SJSA1 (cell line): ENCODE results near the gene CCDC179. TPM values are rescaled to one million over a fixed set of nuclear protein-coding genes. Genes with fewer than 3 reads are reported as not detected.

ENCODE experiments used
- DNase-seq, 2 experiments: peaks; one replicate each; pipeline ENCODE4 v3.0.0-alpha.2; 2015 to 2020; ENCODE audit warnings: low spot score in 2 of 2, low read depth in 1 of 2
- H3K27ac ChIP-seq: fragments of 250-450 bp; sonication (Bioruptor Pico); 2 replicates; pipeline ENCODE4 v1.5.1; 2020; ENCODE audit warnings: mild to moderate bottlenecking, moderate library complexity
- H3K27me3 ChIP-seq: fragments of 250-450 bp; sonication (Bioruptor Pico); replicated peaks from 2 replicates; pipeline ENCODE4 v1.5.1; 2020; ENCODE audit warnings: mild to moderate bottlenecking, moderate library complexity
- H3K36me3 ChIP-seq: fragments of 250-450 bp; sonication (Bioruptor Pico); 2 replicates; pipeline ENCODE4 v1.5.1; 2020; ENCODE audit warnings: mild to moderate bottlenecking
- H3K4me1 ChIP-seq: fragments of 250-450 bp; sonication (Bioruptor Pico); replicated peaks from 2 replicates; pipeline ENCODE4 v1.6.1; 2021; ENCODE audit warnings: mild to moderate bottlenecking
- H3K4me3 ChIP-seq: fragments of 250-450 bp; sonication (Bioruptor Pico); 2 replicates; pipeline ENCODE4 v1.5.1; 2020; ENCODE audit warnings: mild to moderate bottlenecking
- H3K9me3 ChIP-seq: fragments of 250-450 bp; sonication (Bioruptor Pico); replicated peaks from 2 replicates; pipeline ENCODE4 v1.5.1; 2020; ENCODE audit warnings: mild to moderate bottlenecking
- total RNA-seq: library from RNA; depleted of rRNA; stranded (reverse); fragments of >200 nt; shearing (Covaris generic); gene quantifications from 2 replicates; pipeline ENCODE4 v1.2.3, GENCODE V29; 2014; rRNA removed

Gene CCDC179
- total RNA-seq, result not detected in 2 replicates

DNA sequence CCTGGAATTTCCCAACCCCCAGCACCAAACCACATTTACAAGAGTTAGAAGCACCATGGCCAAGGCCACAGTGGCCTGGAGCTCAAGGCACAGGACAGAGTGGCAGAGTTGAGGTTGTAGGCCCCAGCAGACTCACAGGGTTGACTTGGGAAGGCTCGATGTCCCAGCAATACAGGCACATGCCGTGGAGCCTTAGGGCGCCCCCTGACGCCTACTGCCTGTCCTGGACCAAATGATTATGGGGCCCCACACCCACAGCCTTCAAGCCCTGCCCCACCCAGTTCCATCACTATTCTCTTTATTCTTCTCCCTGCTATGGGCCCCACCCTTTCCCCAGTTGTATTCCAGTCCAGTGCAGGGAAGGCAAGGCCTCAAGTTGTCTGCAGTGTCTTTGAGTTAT lies at the start of gene CCDC179:
CCDC179 (minus strand) TSS at position 234 of the 400 bp plus-strand sequence; CDS start at position 181, 53 bp downstream.
- no peaks in the 10 kb centered on the region for H3K36me3 ChIP-seq
- no peak within 1 kb of the TSS for H3K27ac ChIP-seq
- no peaks in the 10 kb centered on the region for H3K27me3 ChIP-seq
- DNase-seq, result no peak
- H3K9me3 ChIP-seq, result no peaks in the 10 kb centered on the region
- no peak within 1 kb of the TSS for H3K4me3 ChIP-seq
- H3K4me1 ChIP-seq, result no peaks in the 10 kb centered on the region

- Histone ChIP-seq H3K27ac (no peak overlapping the region), H3K4me1 (no peaks in the 10 kb centered on the region), H3K9me3 (no peaks in the 10 kb centered on the region), H3K4me3 (no peak overlapping the region), H3K36me3 (no peaks in the 10 kb centered on the region), H3K27me3 (no peaks in the 10 kb centered on the region)
- no peak for DNase-seq
Observed at GRCh38 chr11:22903782-22904181, 43.5 kb upstream of the CCDC179 start.

- H3K27me3 ChIP-seq, result no peaks in the 10 kb centered on the region
- no peaks in the 10 kb centered on the region for H3K4me1 ChIP-seq
- DNase-seq, result no peak
- no peak overlapping the region for H3K4me3 ChIP-seq
- H3K27ac ChIP-seq, result no peak overlapping the region
- H3K9me3 ChIP-seq, result no peaks in the 10 kb centered on the region
- H3K36me3 ChIP-seq, result no peaks in the 10 kb centered on the region
Observed at GRCh38 chr11:22901603-22902002, 41.3 kb upstream of the CCDC179 start.

- Histone ChIP-seq H3K36me3 (no peaks in the 10 kb centered on the region), H3K4me1 (no peaks in the 10 kb centered on the region), H3K27ac (no peak overlapping the region), H3K9me3 (no peaks in the 10 kb centered on the region), H3K27me3 (no peaks in the 10 kb centered on the region), H3K4me3 (no peak overlapping the region)
- no peak for DNase-seq
Observed at GRCh38 chr11:22900764-22901486, 40.7 kb upstream of the CCDC179 start.

DNA sequence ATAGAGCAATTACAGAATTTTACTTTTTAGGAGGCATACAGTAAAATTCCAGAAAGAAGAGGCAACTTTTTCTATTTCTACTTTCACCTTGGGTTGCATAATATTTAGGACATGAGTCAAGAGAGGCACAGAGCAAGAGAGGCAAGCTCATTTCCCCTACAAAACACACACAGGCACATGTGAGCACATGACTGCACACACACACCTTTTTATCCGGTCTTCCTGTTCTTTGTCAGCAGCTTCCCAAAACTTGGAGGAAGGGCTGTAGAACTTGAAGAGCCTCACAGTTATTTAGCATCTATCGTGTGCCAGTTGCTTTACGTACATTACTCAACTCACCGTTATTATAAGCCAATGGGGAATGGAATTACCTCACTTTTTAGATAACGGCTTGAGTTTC lies 37.8 kb upstream of the CCDC179 start:
- no peak for DNase-seq
- H3K4me1 ChIP-seq, result no peaks in the 10 kb centered on the region

DNA sequence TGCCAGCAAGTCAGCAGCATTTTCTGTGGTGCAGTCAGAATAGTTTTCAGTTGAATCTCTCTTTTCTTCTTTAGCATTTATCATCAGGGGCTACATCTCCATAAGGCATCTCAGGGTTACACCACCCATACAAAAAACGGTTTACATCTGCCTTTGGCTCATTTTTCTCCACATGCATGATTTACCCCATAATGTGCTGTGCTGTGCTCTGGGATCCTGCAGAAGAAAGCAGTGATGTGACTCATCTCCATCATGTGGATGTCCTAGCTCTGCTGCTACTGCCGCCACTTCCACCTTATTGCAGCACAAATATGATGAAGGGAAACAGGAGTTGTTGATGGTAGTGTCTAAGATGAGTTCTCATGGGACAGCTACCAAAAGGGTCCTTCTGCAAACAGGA lies 30.0 kb upstream of the CCDC179 start:
- Histone ChIP-seq H3K36me3 (no peaks in the 10 kb centered on the region), H3K27ac (no peak overlapping the region), H3K9me3 (no peaks in the 10 kb centered on the region), H3K27me3 (no peaks in the 10 kb centered on the region), H3K4me1 (no peaks in the 10 kb centered on the region), H3K4me3 (no peak overlapping the region)
- DNase-seq, result no peak

More for the DNA sequence above, 37.8 kb upstream of the CCDC179 start:
- Histone ChIP-seq H3K4me3 (no peak overlapping the region), H3K36me3 (no peaks in the 10 kb centered on the region), H3K9me3 (no peaks in the 10 kb centered on the region), H3K27me3 (no peaks in the 10 kb centered on the region), H3K27ac (no peak overlapping the region)

DNA sequence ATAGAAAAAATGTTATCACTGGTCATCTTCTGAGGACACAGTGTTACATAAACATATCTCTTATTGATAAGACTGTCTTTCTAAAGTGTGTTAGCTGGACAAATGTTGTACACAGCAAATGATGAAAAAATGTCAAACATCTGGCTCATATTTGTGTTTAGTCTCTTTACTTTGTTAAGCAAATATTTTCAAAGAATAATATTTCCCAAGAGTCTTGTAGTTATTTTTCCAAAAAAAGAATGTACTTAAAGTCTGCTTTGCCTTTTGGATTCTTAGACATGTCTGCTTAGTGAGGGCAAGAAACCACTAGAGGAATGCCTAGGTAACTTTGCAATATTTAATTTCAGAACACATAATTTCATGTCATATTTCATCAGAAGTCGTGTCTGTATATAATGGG lies 23.9 kb upstream of the CCDC179 start:
- H3K9me3 ChIP-seq, result no peaks in the 10 kb centered on the region
- no peaks in the 10 kb centered on the region for H3K36me3 ChIP-seq
- H3K4me1 ChIP-seq, result no peaks in the 10 kb centered on the region
- DNase-seq, result no peak
- no peak overlapping the region for H3K4me3 ChIP-seq
- no peak overlapping the region for H3K27ac ChIP-seq
- no peaks in the 10 kb centered on the region for H3K27me3 ChIP-seq

DNA sequence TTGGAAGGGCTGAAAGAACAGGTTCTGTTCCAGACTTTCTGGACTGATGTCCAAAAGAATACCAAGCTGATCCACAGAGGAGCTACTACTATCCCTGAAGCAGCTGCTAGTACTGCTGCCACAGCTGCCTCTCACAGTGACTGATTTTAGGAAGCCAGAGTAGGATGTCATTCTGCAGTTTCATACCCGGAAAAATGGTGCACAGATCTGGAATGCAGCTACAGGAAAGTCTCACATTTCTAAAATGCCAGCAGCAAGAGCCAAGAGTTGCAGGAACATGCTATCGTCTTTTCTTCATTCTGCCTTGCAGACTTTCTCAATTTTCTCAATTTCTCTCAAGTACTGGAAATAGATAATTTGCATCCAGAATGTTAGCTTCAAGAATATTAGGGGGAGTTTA lies 19.4 kb upstream of the CCDC179 start:
- H3K27me3 ChIP-seq, result no peaks in the 10 kb centered on the region
- no peaks in the 10 kb centered on the region for H3K36me3 ChIP-seq
- no peak overlapping the region for H3K4me3 ChIP-seq
- no peaks in the 10 kb centered on the region for H3K9me3 ChIP-seq
- H3K27ac ChIP-seq, result no peak overlapping the region
- DNase-seq, result no peak
- H3K4me1 ChIP-seq, result no peaks in the 10 kb centered on the region

- H3K4me1 ChIP-seq, result no peaks in the 10 kb centered on the region
- H3K36me3 ChIP-seq, result no peaks in the 10 kb centered on the region
- H3K27me3 ChIP-seq, result no peaks in the 10 kb centered on the region
- no peak overlapping the region for H3K27ac ChIP-seq
- H3K9me3 ChIP-seq, result no peaks in the 10 kb centered on the region
- DNase-seq, result no peak
- no peak overlapping the region for H3K4me3 ChIP-seq
Observed at GRCh38 chr11:22878604-22879003, 18.3 kb upstream of the CCDC179 start.

DNA sequence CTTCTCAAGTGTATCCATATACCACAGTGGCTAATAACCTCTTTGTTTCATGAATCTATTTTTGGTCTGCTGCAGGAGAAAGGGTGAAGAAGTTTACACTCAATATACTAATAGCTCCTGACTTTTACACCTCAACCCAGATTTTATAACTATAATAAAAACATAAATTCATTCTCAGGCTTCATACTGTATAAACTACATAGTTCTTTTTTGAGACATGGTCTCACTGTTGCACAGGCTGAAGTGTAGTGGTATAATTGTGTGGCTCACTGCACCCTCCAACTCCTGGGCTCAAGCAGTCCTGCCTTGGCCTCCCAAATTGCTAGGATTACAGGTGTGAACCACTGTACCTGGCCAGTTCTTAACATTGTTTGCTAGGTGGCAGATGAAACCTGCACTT lies 17.8 kb upstream of the CCDC179 start:
- H3K27ac ChIP-seq, result no peak overlapping the region

DNA sequence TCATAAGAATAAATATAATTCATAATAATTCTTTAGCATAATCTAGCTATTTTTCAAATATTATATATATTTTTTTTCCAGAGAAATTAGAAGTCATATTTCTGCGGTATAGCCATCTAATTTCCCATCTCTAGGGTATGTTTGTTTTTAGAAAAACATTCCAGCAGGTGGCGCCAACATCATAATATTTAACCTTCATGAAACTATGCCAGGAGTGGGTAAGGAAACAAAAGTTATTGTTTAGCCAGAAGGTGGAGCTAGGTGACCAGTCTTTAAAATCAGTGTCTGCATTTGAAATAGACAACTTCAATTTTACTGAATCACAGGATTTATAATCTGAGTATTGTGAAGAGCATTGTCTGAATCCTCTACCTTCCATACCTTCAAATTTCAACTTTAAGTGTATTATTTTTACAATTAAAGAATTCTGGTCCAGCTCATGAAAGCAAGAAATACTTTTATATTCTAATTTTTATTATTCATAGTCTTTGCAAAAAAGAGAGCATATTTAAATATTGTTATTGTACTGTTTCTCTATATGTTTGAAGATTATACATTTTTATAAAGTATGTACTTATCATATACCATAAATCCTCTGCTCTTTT lies 15.7 kb upstream of the CCDC179 start:
- Histone ChIP-seq H3K4me3 (no peak overlapping the region), H3K36me3 (no peaks in the 10 kb centered on the region), H3K27ac (no peak overlapping the region), H3K4me1 (no peaks in the 10 kb centered on the region), H3K9me3 (no peaks in the 10 kb centered on the region), H3K27me3 (no peaks in the 10 kb centered on the region)
- peak; percentile 48 to 65 for DNase-seq

More for the DNA sequence above, 17.8 kb upstream of the CCDC179 start:
- no peak for DNase-seq
- Histone ChIP-seq H3K4me3 (no peak overlapping the region), H3K9me3 (no peaks in the 10 kb centered on the region), H3K4me1 (no peaks in the 10 kb centered on the region), H3K27me3 (no peaks in the 10 kb centered on the region), H3K36me3 (no peaks in the 10 kb centered on the region)

DNA sequence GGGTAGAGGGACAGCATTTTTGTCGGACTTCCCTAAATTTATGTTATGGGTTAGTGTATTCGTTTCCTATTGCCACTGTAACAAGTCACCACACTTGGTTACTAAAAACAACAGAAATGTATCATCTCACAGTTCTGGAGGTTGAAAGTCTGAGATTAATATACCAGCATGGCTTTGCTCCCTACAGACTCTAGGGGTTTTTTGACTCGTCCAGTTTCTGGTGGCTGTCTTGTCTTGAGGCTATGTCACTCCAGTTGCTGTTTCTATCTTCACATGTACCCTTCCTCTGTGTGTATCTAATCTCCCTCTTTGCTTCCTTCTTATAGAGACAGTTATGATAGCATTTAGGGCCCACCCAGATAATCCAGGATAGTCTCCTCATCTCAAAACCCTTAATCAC lies 9.1 kb upstream of the CCDC179 start:
- Histone ChIP-seq H3K9me3 (no peaks in the 10 kb centered on the region), H3K4me1 (no peaks in the 10 kb centered on the region), H3K36me3 (no peaks in the 10 kb centered on the region), H3K4me3 (no peak overlapping the region), H3K27ac (no peak overlapping the region), H3K27me3 (no peaks in the 10 kb centered on the region)
- no peak for DNase-seq

- Histone ChIP-seq H3K4me1 (no peaks in the 10 kb centered on the region), H3K27me3 (no peaks in the 10 kb centered on the region), H3K4me3 (no peak overlapping the region), H3K36me3 (no peaks in the 10 kb centered on the region), H3K27ac (no peak overlapping the region), H3K9me3 (no peaks in the 10 kb centered on the region)
- no peak for DNase-seq
Observed at GRCh38 chr11:22859756-22860155, 518 bp downstream of the CCDC179 start.

GRCh38 chr11:22851477-22851876 lies 8.8 kb downstream of the CCDC179 start:
- Histone ChIP-seq H3K36me3 (no peaks in the 10 kb centered on the region), H3K4me1 (no peaks in the 10 kb centered on the region), H3K27ac (no peak overlapping the region), H3K27me3 (no peaks in the 10 kb centered on the region), H3K4me3 (no peak overlapping the region), H3K9me3 (no peaks in the 10 kb centered on the region)
- DNase-seq, result no peak
